Activated CD4-positive, alpha-beta T cell treated with anti-CD3 and anti-CD28 coated beads, Interleukin-2, Interleukin-6, amounts not matched to agents 100 ng/mL and 50 ng/mL, durations not matched to agents 16 hours and 8 hours (primary cell): ENCODE data around the gene CCDC88C.

Experiments
- DNase-seq: peaks from one replicate; pipeline ENCODE4 v3.0.0-alpha.2; 2020

The CCDC88C gene

GRCh38 chr14:91377700-91378652 is 39.6 kb downstream of the CCDC88C start:
- peak; percentile 53 for DNase-seq

GRCh38 chr14:91376547-91377477 is 40.8 kb downstream of the CCDC88C start:
- DNase-seq = no peak

GRCh38 chr14:91375720-91376452 is 41.7 kb downstream of the CCDC88C start:
- DNase-seq = no peak

DNA sequence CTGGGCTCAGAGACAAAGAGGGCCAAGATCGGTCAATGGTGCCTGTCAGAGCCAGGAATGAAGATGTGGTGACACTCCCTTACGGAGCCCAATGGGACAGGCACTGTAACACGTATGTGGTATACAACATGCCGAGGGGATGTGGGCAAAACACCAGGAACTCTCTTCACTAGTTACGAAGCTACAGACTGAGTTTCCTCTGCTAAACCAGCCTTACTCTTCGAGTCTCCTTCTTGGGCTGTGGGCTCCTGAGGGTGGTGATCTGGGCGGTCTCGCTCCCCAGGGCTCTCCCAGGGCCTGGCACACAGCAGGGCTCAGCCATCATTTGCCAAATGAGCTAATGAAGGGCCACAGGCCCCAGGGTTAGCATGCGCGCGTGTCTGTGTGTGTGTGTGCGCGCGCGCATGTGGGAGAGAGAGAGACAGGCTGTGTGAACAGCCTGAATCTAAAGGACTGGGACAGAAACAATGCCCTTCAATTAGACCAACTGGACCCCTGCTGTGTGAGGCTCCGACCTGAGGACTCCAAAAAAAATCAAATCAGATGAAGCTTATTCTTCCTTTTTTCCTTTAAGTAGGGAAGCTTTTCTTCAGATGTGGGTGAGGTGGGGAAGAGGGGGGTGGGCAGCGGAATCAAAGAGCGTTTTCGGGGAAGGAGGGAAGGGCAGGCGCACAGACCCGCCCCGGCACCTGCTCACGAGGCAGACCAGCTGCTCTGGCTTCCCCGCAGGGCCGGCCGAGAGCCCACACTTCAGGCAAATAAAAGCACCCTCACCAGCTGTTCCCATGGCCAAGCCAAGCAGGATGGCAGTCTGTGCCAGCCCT is 42.5 kb downstream of the CCDC88C start:
- peak; percentile 52 for DNase-seq

DNA sequence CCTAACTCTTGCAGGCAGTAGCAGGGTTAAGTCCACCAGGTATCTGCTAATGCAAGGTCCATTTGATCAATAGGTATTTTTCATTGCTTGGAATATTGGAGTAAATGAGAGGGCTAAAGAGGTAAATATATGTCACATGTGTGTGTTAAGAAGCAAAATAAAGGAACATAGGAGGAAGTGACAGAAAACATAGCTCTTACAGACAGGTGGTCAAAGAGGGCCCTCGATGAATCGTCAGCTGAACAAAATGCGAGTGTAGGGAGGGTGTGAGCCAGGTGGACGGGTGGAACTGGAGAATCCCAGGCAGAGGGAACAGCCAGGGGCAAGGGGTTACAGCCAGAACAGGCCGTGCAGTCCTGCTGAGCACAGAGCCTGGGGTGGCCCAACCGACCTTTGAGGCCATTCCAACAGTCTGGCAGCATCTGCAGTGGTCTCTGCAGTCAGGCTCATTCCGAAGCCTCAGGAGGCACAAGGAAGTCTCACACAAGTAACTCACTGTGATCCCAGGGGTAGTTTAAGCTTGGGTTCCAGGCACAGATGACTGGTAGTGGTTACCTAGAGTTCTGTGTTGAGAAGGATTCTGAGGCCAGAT is 43.2 kb downstream of the CCDC88C start:
- DNase-seq = no peak

- peak; percentile 87 for DNase-seq
Measured at GRCh38 chr14:91373591-91374254, 43.9 kb downstream of the CCDC88C start.

- DNase-seq = peak; percentile 71
Measured at GRCh38 chr14:91372671-91373495, 44.7 kb downstream of the CCDC88C start.

- DNase-seq = no peak
Measured at GRCh38 chr14:91371990-91372375, 45.6 kb downstream of the CCDC88C start.

- no peak for DNase-seq
Measured at GRCh38 chr14:91371011-91371989, 46.3 kb downstream of the CCDC88C start.

GRCh38 chr14:91369628-91370445 is 47.8 kb downstream of the CCDC88C start:
- peak; percentile 55 for DNase-seq

DNA sequence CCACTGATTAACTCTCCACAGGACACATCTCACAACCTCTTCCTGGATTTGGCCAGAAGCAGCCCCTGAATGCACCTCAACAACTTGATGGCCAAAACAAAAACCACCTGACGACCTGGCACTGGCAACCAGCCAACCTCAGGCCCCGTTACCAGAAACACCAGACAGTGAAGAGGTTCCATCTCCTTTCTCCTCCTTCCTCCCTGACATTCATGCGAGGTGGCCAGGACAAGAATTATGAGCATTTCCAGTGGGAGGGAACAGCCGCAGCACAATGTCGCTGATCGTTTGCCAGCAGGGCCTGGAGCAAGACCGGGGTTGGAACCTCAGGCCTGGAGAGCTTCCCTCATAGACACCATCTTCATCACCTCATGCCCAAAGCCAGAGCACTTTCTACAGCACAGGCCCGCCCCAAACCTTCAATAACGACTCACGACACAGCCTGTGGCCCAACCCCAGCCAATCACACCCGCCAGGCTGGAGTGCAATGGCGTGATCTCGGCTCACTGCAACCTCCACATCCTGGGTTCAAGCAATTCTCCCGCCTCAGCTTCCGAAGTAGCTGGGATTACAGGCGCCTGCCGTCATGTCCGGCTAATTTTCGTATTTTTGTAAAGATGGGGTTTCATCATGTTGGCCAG is 48.7 kb downstream of the CCDC88C start:
- DNase-seq = no peak

GRCh38 chr14:91367173-91368171 is 50.1 kb downstream of the CCDC88C start:
- peak; percentile 78 for DNase-seq

DNA sequence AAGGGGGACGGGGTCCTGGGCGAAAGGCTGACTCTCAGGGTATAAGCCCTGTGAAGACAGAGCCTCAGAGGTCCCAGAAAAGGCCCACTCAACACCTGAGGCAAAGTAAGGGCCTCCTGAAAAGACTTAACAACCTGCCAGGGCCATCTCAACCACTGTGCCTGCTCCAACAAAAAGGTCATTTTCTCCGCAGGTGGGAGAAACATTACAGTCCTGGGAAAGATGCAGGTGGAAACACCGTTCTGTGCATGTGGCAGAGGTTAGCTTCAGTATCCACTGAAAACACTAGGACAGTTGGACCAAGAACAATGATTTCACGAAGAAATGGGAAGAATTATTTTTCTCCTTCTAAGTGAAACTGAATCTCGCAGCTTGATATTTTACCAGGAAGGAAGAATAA is 50.9 kb downstream of the CCDC88C start:
- no peak for DNase-seq

GRCh38 chr14:91365552-91365951 is 52.1 kb downstream of the CCDC88C start:
- no peak for DNase-seq

DNA sequence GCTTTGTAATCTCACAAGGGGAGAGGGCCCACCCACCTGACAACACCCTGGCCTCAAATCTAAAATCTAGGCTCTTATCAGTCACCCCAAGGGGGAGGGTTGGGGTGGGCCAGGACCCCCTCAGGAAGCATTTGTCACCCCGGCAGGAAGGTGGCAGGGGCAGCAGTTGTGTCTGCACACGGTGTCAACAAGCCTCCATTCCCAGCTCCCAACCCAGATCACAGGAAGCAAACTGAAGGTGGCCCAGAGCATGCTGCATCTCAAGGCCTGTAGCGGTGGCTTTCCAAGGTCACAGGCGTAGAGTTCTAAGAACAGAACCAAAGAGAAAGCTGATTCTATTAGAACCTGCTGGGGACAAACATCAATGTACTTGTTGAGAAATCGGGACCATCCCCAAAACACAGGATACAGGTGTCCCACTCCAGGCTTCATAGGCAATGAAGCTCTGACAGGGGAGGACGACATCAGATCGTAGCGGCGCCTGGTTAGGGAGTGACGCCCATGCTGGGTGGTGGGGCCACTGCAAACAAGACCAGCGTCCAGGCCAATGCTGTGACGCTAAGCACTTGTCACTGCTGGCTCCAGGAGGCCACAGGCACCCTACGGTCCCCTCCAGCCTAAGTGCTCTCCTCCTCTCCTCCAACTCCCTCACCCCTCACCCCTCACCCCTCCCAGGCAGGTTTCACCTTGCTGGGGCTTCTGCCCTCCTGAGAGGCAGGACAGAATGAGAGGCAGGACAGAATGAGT is 52.9 kb downstream of the CCDC88C start:
- no peak for DNase-seq
